VCaP (cell line): Measurements from ENCODE around the gene EEFSEC.
A peak's percentile ranks its signal among the peaks of the same experiment; 100 is the strongest.

Experiments
- H3K27ac ChIP-seq: fragments of 450-650 bp; 2 replicates; pipeline ENCODE4 v1.5.1; 2017
- CTCF ChIP-seq: fragments of 450-650 bp; conservative IDR thresholded peaks from 2 replicates; pipeline ENCODE4 v1.5.1; 2017; ENCODE audit warnings: mild to moderate bottlenecking, moderate library complexity

Gene EEFSEC

GRCh38 chr3:128153156-128154041 lies at the start of gene EEFSEC:
EEFSEC (plus strand) TSS chr3:128153481; CDS start chr3:128153508, 27 bp downstream.
- peak within 1 kb of the TSS; percentile 81 for H3K27ac ChIP-seq
- no peak for TF ChIP-seq CTCF

GRCh38 chr3:128107834-128108233 lies 45.4 kb upstream of the EEFSEC start:
- H3K27ac ChIP-seq = no peak overlapping the region
- no peak for TF ChIP-seq CTCF

- no peak for TF ChIP-seq CTCF
These were observed 42.1 kb upstream of the EEFSEC start for GRCh38 chr3:128111147-128111546.

GRCh38 chr3:128112357-128112968 lies 40.8 kb upstream of the EEFSEC start:
- H3K27ac ChIP-seq = no peak overlapping the region
- TF ChIP-seq CTCF = no peak

More at GRCh38 chr3:128111147-128111546, 42.1 kb upstream of the EEFSEC start:
- H3K27ac ChIP-seq = no peak overlapping the region

GRCh38 chr3:128113817-128114794 lies 39.2 kb upstream of the EEFSEC start:
- no peak for TF ChIP-seq CTCF
- H3K27ac ChIP-seq = no peak overlapping the region

- no peak overlapping the region; the same call in 1 of the 2 replicates for H3K27ac ChIP-seq
- TF ChIP-seq CTCF = no peak
These were observed 31.3 kb upstream of the EEFSEC start for GRCh38 chr3:128122013-128122412.

GRCh38 chr3:128123156-128123537 lies 30.1 kb upstream of the EEFSEC start:
- H3K27ac ChIP-seq = peak overlapping the region; percentile 82

More at GRCh38 chr3:128123156-128123537, 30.1 kb upstream of the EEFSEC start:
- no peak for TF ChIP-seq CTCF
